HG03139 (cell line): ENCODE measurements around the gene FBXW11.

Experiments used
- ATAC-seq: cut with Tn5 transposase; IDR thresholded peaks from one replicate; pipeline ENCODE4 v1.9.1; 2021; ENCODE audit not compliant: unreplicated experiment

Gene FBXW11

GRCh38 chr5:171847026-171847425, 159.4 kb downstream of the FBXW11 start:
- no peak for ATAC-seq

DNA sequence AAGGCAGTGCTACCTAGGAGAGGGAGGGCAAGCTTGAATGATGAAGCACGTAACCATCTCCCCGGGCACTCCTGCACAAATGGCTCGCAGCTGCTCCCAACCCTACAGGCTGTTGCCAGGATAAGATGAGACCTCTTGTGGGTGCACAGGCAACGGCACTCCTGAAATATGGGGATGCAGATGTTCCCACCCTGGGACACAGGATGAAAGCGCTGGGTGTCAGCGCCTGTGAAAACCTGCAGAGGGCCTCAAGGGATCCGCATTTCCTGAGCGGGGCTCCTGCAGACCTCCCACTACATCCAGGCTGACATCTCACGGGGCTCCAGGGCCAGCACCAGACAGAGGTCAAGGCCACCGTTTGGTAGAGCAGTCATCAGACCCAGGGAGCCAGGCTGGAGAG, 160.1 kb downstream of the FBXW11 start:
- no peak for ATAC-seq

- ATAC-seq = no peak
Measured at GRCh38 chr5:171845857-171846256, 160.6 kb downstream of the FBXW11 start.

- ATAC-seq = no peak
Measured at GRCh38 chr5:171845040-171845630, 161.3 kb downstream of the FBXW11 start.

- no peak for ATAC-seq
Measured at GRCh38 chr5:171842777-171843328, 163.6 kb downstream of the FBXW11 start.

- no peak for ATAC-seq
Measured at GRCh38 chr5:171841984-171842776, 164.3 kb downstream of the FBXW11 start.

DNA sequence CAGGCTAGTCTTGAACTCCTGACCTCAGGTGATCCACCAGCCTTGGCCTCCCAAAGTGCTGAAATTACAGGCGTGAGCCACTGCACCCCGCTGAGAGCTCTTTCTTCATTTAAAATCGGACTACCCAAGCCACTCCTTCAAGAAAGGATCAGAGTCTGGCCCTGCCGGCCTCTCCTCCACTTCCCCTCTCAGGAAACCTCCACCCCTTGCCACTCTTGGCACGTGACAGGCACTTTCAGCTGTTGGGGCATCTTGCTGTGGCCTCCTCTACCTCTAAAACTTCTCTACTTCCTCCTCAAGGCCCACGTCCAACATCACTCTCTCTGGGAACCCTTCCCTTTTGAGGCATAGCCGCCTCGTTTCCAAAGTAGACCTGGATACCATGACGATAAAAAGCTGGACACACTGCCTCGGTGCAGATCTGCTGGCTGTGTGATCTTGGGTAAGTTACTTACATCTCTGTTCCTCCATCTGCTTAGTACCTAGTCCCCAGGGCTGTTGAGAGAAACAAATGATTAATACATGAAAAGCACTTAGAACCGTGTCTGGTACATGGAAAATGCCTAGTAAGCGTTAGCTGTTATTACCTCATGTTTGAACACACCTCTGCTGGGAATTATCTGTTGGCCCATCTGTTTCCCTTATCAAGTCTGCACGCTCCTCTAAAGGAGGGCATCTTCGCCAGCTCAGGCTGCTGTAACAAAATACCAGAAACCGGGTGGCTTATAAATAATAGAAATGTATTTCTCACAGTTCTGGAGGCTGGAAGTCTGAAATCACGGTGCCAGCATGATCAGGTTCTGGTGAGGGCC, 165.5 kb downstream of the FBXW11 start:
- no peak for ATAC-seq

DNA sequence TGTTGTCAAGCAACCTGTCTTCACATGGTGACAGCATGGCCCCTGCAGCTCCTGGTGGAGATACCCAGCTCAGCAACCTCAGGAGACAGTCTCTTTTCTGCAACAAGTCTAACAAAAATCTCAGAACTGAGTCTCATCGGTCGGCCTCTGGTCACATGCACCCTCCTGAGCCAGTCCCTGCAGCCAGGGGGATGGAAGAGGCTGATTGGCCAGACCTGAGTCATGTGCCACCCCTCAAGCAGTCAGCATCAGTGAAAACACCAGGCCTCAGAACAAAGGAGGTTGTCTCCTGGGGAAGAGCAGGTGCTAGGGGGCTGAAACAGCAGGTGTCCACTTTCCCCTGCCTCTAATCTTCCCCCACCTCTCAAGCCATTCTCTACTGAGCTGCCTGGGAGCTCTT, 166.4 kb downstream of the FBXW11 start:
- no peak for ATAC-seq

DNA sequence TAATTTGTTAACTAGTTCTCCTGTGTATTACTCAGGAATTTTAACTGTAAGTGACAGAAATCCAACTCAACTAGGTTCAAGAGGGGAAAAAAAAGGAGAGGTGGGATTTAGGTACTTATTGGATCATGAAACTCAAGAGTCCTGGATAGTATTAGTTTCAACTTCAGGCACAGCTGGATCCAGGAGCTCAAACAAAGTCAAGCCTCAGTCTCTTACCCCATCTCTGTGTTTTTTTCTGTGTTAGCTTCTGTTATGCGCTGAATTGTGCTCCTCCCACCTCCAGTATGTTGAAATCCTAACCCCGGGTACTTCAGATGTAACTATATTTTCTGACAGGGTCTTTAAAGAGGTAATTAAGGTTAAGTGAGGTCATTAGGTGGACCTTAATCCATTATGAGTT, 167.3 kb downstream of the FBXW11 start:
- no peak for ATAC-seq

DNA sequence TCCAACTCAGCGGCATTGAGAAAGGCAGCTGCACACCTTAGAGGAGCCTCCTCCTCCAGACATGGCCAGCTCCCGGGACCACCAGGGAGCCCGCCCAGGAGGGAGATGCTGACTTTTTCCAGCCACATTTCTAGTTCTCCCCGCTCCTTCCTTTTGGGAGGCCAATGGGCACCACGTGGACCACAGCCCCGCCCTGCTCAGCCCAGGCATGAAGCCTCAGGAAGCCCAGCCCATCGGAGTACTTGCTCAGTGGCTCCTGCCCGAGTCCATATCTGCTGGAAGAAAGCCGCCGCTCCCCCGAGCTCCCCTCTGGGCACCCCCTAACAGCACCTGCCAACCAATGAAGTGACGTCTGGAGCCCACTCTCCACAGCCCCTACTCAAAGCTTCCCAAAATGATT, 168.4 kb downstream of the FBXW11 start:
- ATAC-seq = no peak

- ATAC-seq = no peak
Measured at GRCh38 chr5:171837522-171837921, 168.9 kb downstream of the FBXW11 start.

GRCh38 chr5:171835066-171835465, 171.4 kb downstream of the FBXW11 start:
- ATAC-seq = no peak

GRCh38 chr5:171834461-171834860, 172.0 kb downstream of the FBXW11 start:
- no peak for ATAC-seq

- ATAC-seq = no peak
Measured at GRCh38 chr5:171832775-171833174, 173.7 kb downstream of the FBXW11 start.

- ATAC-seq = no peak
Measured at GRCh38 chr5:171830686-171831085, 175.8 kb downstream of the FBXW11 start.

DNA sequence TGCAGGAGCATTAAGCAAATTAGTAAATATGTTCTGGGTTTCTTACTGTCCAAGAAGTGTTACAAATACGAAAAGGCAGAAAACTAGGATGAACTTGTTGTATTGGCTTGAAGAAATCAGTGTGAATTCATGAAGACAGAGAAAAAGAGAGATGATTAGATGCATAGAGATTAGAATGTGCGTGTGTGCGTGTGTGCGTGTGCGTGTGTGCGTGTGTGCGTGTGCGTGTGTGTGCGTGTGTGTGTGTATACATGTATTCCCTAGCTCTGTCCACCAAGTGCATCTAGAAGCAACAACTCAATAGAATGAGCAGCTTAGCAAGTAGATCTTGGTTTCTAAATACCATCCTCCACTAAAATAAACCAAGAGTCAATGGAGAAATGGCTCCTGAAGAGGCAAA, 179.3 kb downstream of the FBXW11 start:
- ATAC-seq = no peak

GRCh38 chr5:171826132-171826531, 180.3 kb downstream of the FBXW11 start:
- ATAC-seq = no peak

- no peak for ATAC-seq
Measured at GRCh38 chr5:171825051-171825450, 181.4 kb downstream of the FBXW11 start.

DNA sequence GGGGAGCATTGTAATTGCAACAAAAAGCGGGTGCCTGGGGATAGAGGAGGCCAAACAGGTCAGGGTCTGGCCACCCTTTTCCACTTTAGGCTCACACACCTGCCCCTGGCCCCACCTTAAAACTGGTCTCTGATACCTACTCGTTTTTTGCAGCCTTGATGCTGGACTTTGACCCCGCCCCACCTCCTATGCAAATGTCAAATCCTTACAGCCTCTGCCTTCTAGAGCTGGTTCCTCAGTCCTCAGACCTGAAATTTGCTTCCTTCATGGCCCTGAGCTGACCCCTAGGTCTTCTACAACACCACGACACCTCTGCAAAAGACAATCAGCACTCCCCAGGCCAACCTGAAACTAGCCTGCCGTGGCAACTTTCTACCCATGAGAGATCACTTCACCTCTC, 183.2 kb downstream of the FBXW11 start:
- no peak for ATAC-seq

DNA sequence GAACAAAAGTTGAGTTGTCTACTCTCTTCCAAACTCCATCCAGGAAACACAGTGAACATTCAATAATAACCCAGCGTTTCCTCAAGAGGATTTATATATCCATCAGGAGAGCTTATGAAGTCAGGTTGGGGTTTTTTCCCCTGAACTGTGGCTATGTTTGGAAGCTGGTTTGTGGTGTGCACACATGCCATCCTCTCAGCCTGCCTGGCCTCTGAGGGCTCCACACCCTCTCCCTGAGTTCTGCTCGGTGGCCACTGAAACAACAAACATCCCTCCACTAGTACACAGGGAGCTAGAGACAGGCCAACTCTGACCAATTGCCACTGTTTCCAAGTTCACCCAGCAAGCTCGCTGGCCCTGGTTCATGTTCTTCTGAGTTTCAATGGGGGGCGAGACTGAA, 185.2 kb downstream of the FBXW11 start:
- ATAC-seq = no peak

DNA sequence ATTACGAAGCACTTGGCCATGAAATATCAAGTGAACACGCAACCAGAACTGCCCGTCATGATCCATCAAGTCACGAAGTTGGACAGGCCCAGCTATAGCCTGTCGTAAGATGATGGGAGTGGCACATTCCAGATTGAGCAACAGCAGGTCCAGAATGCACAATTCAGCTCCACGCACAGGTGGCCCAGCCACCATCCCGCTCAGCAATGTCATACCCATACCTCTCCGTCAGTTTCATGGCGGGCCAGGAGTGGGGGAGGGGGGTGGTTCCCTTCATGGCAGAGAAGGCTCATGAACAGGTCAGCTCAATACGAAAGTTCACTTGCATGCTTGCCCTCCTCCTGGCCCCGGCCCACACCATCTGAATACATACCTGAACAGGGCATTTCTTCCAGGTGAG, 185.9 kb downstream of the FBXW11 start:
- no peak for ATAC-seq

- ATAC-seq = no peak
Measured at GRCh38 chr5:171816666-171817065, 189.8 kb downstream of the FBXW11 start.
